ENCODE data around the gene ACP3.
A peak's percentile ranks its signal among the peaks of the same experiment; 100 is the strongest.

The ACP3 gene

DNA sequence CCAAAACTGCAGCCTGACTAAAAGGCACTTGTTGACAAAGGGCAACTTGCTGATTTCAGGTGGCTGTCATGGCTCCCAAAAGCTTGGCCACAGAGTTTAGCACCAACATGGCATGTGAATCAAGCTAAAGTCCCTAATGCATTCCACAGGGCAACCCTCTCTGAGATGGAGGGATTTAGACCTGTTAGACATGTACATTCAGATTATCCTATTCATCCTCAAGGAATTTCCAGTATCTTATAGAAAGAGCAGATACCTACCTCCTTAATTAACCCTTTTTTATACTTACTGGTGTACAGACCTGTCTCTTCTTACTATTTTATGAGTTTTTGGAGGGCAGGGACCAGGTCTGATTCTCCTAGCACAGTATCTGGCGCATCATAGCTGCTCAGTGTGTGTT, 31.3 kb downstream of the ACP3 start:
- no peak for TF ChIP-seq CTCF (IDR thresholded peaks at IDR 0.05; ENCODE audit: insufficient read depth, missing control alignments)
- DNase-seq (ENCODE audit: insufficient read length, low spot score) (no peak), FAIRE-seq (no peak)

GRCh38 chr3:132350814-132351213, 33.6 kb downstream of the ACP3 start:
- no peak for TF ChIP-seq CTCF (IDR thresholded peaks at IDR 0.05; ENCODE audit: insufficient read depth, missing control alignments)
- FAIRE-seq, result no peak
- DNase-seq (ENCODE audit: insufficient read length, low spot score), result no peak

DNA sequence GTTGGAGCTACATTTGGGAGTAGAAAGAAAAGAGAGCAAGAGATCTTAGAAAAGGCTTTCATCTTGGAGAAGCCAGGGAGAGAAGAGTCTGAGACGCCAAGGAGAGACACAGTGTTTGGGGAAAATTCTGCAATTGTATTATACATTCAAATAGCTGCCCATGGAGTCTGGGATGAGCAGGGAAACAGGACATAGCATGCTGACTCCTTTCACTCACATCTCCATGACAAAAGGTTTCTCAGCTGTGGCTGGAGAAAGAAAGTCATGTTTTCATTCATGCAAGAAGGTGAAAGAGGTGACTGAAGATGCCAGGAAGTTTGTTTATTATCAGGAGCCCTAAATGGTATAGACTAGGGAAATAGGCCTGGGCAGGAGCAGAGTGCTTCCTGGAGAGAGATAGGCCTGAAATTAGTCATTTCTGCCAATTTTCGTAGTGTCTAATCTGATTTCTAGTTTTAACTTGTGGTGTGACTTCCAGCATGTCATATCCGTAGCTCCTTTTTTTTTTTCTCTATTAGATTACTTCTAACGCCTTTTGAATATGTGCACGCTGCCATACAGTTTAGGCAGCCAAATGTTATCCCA, 34.1 kb downstream of the ACP3 start:
- no peak for FAIRE-seq
- no peak for TF ChIP-seq CTCF (IDR thresholded peaks at IDR 0.05; ENCODE audit: insufficient read depth, missing control alignments)
- no peak for DNase-seq (ENCODE audit: insufficient read length, low spot score)

DNA sequence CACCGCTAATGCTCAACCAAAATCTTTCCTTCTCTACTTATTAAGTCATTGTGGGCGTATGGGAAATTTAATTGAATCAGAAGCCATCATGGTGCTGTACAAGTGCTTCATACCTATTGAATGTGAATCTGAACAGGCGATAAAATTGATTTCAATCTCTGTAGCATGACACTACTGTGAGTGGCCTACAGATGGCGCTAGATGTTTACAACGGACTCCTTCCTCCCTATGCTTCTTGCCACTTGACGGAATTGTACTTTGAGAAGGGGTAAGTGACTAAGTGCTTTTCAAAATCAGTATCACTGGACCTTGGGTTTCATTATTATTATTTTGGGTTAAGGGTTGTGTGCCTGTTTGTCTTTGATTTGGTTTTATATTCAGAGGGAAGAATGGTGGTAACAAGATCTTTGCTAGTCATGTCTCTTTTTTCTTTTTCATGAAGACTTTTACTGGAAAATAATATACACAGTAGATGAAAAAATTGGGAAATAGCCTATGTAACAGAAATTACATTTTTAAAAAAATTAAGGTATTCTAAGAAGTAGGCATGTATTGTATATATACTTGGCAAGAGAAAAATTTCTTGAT, 35.4 kb downstream of the ACP3 start:
- DNase-seq (ENCODE audit: insufficient read length, low spot score), result peak; percentile 22
- peak; percentile 94 for TF ChIP-seq CTCF (IDR thresholded peaks at IDR 0.05; ENCODE audit: insufficient read depth, missing control alignments)
- FAIRE-seq, result peak; percentile 87

DNA sequence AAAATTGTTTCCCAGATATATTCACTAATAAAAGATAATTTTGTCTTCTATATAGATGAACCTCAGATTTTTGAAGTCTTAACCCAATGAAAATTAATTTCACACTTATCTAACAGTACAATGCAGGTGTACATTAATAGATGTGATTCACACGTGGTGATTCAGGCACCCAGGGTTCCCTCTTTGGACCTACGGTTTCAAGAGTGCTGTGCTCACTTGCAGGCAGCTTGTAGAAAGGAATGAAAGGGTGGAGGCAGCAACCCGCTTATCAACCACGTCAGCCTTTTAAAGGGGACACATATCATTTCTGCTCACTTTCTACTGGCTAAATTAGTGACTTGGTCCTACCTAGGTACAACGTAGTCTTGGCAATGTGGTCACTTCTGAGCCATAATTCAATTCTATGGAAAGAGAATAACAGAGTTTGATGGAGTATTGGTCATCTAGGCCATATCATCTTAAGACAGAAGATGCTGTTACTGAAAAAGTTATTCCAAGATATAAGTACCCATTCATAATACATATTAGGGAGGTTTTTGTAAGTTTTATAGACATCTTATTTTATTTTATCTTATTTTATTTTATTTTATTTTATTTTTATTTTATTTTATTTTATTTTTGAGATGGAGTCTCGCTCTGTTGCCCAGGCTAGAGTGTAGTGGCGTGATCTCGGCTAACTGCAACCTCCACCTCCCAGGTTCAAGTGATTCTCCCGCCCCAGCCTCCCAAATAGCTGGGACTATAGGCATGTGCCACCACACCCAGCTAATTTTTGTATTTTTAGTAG, 37.9 kb downstream of the ACP3 start:
- no peak for TF ChIP-seq CTCF (IDR thresholded peaks at IDR 0.05; ENCODE audit: insufficient read depth, missing control alignments)
- no peak for DNase-seq (ENCODE audit: insufficient read length, low spot score)
- FAIRE-seq, result no peak

GRCh38 chr3:132356568-132356967, 39.4 kb downstream of the ACP3 start:
- TF ChIP-seq CTCF (IDR thresholded peaks at IDR 0.05; ENCODE audit: insufficient read depth, missing control alignments), result no peak
- FAIRE-seq (no peak), DNase-seq (ENCODE audit: insufficient read length, low spot score) (no peak)

DNA sequence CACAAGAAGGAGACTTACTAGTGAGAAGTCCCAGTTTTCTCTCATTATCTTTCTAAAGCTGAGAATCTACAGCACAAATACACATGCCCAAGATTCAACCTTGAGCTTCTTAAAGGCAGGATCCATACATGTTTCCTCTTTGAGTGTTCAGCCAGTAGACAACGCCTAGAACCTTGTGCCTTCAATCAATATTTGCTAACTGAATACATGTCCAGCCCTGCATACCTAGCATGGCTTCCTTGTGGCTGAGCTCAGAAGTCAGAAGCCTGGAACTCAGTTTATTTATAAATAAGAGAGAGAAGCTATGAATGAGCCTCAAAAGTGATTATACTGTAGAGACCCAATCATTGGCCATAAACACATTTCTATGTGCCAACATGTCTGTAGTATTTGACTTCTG, 43.5 kb downstream of the ACP3 start:
- DNase-seq (ENCODE audit: insufficient read length, low spot score), result no peak
- no peak for FAIRE-seq
- TF ChIP-seq CTCF (IDR thresholded peaks at IDR 0.05; ENCODE audit: insufficient read depth, missing control alignments), result no peak
